HG03025 (cell line): ENCODE measurements around the gene SHB.
"Not testable (repeated sequence)": the region's sequence is repeated elsewhere in the genome, so short reads cannot be mapped to it uniquely, and the experiment has no call there.

Experiments
- ATAC-seq: cut with Tn5 transposase; IDR thresholded peaks from one replicate; pipeline ENCODE4 v1.9.1; 2021; ENCODE audit warnings: mild to moderate bottlenecking, moderate library complexity; ENCODE audit not compliant: unreplicated experiment, low FRiP score

SHB gene

GRCh38 chr9:37974506-37975173 lies 94.4 kb downstream of the SHB start:
- no peak for ATAC-seq

DNA sequence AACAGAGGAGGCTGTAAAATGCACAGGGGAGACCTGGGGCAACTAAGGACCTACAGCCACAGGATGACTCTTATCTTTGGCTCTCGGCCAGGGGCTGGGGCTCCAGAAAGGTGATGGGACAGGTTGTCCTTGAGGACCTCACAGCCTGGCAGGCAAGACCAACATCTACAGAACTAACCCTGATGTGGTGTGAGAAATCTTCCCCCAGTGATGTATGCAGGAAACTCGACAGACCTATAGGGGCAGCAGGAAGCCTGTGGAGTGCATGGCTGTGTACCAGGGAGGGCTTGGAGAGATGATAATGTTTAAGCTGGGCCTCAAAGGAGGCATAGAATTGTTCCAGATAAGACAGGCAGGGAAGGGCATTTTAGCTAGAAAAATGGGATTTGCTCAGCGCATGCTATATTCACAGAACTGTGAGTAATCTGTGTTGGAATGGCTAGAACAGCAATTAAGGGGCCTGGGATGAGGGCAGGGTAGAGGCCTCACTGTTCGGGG lies 96.6 kb downstream of the SHB start:
- no peak for ATAC-seq

DNA sequence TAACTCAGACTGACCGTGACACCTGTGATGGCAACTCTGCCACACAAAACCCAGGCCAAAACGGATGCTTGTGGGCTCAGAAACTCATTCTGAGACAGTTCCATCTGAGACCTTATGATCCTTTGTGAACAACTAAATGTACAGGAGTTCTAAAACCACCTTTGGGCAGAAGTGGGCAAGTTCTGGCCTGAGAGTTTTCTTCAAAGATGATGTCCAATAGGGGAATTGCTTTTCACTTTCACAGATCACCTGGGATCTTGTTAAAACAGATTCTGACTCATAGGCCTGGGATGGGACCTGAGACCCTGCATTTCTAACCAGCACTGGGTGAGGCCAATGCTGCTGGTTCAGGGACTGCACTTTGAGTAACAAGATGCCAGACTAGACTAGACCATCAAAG lies 97.3 kb downstream of the SHB start:
- ATAC-seq = no peak

GRCh38 chr9:37971108-37971459 lies 97.9 kb downstream of the SHB start:
- no peak for ATAC-seq

GRCh38 chr9:37970301-37971107 lies 98.5 kb downstream of the SHB start:
- no peak for ATAC-seq

DNA sequence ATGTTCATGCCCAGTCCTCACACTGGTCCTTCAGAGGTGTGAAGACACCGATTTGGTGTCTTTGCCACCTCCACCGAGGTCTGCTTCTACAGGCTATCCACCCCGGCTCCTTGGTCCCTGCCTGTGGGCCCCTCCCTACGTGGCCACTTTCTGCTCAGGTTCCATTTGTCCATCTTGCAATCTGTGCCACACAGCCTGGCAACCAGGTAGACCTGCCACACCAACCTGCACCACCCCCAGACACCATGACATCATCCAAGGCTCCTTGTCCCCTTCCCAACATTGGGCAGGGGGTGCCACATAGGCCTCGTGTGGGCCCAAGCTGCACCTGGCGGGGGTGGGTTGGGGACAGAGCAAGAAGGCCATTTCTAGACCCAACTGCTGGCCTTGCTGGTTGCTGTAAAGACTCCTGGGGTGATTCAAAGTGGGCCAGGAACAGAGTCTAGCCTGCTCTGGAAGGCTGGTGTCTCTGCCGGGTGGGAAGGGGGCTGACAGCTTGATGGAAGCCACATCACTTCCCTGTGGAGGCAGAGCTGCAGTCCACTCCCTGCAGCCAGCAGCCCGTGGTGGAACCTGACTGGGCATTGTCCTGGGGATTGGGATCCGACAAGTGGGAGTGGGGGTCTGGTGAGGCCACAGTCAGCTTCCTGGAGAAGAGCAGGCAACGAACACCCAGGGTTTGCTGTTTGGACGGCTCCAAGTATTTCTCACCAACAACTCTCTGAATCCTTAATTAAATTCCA lies 99.3 kb downstream of the SHB start:
- no peak for ATAC-seq

DNA sequence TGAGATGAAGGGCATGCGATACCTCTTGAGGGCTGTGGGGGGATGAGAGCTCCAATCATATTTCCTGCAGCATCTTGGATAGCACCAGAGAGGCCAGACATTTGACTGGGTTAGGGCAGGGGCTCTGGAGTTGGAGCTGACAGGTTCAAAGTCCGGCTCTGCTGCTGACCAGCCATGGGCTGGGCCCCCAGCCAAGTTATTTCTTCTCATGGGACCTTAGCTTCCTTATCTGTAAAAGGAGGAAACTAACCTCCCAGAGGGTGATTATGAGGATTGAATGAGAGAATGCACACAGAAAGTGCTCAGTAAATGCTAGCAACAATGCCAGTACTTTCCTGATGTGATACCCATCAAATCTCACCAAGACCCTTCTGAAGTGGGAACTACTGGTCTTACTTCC lies 99.9 kb downstream of the SHB start:
- no peak for ATAC-seq

DNA sequence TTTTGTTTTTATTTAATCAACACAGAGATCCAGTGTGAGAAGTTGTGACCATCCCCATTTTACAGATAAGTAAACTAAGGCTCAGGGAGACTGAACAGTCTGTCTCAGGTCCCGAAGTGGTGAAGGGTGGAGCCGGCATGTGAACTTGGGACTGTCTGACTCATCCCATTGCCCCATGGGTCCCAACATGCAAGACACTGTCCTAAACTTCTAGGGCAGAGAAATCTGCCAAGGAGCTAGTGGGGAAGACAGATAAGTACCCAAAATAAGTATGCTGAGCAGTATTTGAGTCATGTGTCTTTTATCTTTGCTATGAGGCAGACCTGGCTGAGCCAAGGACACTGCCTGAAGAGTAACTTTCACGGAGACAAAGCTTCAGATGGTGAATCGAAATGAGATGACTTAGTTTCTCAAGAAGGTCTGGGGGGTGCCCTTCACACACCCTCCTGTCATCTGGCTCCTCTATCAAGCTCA lies 100.8 kb downstream of the SHB start:
- ATAC-seq = no peak

DNA sequence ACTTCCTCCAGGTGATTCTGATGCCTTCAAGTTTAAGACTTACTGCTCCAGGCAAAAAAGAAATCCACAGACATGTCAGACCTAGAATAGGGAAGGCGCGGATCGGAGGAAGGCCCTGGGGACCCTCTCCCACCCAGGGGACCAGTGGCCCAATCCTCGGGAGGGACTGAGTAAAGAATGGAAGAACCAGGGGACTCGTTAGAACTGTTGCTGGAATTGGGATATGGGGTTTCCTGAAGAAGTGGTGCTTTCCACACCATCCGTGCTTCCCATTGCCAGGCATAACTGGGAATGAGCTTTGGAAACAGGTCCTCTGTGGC lies 101.3 kb downstream of the SHB start:
- ATAC-seq = no peak

DNA sequence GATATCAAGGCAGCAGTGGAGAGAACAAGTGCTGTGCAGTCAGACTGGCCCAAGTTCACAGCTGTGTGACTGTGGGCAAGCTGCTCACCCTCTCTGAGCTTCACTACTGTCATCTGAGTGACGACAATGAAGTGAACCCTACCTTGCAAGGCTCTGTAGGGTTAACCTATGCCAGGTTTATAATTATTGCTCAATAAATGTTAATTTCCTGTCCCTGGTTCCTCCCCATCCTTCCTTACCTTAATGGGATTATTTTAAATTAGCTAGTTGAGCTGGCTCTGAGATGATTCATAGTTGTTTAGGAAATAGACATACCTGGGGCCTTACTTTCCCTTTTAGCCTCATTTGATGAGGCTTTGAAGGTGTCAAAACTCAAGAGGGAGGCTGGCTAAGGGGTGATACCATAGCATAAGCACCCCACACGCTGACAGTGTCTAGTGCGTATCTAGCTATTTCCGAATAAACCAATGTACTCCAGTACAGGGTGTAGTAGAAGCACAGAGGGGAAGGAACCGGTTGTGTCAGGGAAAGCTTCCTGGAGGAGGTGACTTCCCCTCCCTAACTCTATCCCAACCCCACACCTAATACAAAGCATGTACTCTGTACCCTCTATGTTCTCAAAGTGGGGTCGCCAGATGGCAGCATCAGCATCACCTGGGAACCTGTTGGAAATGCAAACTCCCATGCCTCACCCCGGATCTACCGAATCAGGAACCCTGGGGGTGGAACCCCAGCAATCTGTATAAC lies 101.8 kb downstream of the SHB start:
- no peak for ATAC-seq

DNA sequence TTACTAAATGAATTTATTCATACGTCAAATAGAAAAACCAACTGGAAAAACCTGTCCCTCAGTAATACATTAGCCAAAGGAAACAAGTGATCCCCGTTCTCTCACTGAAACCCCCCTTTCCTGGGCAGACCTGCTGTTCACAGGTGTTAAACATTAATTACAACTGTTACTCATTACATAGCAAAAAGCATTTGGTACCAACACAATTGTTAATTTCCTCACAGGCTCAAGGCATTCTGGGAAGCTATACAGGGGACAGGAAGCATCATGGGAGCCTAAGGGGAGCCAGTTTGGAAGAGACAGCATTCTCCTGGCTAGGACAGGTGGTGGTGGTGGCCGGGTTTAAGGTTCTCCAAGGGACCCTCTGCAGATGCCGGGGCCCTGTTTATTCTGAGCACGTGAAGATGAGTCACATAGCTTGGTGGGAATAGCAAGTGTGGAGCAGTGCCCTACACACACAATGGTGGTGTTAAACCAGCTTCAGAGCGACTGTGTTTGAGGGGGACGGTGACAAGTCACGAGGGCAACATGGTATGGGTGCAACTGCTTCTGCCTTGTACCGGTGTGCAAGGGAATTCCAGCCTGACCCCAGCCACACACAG lies 102.5 kb downstream of the SHB start:
- ATAC-seq = no peak

DNA sequence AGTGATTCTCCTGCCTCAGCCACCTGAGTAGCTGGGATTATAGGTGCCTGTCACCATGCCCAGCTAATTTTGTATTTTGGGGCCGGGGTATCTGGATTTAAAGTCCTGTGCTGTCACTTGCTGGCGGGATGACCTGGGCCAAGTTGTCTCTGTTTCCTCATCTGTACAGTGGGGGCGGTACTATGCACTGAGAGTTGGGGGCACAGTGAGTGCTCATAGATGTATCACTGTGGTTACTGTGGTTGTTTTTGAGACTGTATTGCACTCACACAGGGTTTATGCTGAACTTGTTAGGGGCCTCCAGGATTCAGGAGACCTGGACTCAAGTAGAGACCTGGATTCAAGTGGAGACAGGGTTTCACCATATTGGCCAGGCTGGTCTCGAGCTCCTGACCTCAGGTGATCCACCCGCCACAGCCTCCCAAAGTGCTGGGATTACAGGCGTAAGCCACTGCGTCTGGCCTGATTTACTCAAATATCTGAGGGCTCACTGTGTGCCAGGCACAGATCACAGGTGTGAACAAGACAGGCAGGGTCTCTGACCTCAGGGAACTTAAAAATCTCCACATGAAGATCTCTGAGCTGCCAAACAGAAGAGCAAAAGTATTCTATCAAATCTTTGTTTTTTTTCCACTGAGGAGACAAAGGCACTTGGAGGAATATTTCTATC lies 103.2 kb downstream of the SHB start:
- not testable (repeated sequence) for ATAC-seq

- ATAC-seq = no peak
Observed at GRCh38 chr9:37965116-37965515, 103.9 kb downstream of the SHB start.

DNA sequence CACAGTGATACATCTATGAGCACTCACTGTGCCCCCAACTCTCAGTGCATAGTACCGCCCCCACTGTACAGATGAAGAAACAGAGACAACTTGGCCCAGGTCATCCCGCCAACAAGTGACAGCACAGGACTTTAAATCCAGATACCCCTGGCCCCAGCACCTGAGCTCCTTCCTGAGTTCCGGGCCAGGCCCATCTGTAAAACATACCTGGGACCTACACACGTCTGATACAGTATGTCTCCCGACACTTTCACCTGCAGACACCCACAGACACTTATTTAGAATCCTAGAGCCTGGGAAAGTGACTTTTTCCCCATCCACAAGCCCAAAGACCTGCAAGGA lies 104.3 kb downstream of the SHB start:
- no peak for ATAC-seq

DNA sequence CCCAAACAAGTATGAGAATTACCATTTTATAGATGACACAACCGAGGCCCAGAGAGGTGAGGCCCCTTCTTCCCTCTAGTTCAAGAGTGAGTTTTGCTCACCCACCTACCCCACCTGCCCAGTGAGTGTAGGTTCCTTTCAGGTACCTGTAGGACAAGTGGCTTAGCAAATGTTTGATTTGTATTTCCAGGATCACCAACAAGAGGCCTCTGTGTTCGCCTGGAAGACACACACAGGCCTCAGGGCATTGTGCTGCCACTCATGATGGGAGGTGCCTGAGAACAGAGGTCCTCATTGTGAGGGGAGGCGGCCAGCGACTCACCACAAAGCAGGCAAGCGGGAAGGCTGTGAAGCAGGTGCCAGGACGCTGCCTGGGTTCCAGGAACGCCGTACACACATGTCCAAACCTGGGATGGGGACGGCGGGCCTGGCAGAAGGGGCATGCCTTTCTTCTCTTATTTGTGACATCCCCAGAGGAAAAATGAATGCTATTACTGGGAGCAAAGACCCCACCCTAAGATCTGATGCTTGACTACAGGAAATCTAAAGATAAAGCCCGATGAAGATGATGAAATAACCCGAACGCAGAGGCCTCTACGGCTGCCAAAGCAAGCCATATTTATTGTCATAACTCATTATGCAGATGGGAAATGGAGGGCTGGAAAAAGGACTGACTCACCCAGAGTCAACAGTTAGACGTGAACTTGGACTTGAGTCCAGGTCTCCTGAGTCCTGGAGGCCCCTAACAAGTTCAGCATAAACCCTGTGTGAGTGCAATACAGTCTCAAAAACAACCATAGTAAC lies 104.9 kb downstream of the SHB start:
- no peak for ATAC-seq

DNA sequence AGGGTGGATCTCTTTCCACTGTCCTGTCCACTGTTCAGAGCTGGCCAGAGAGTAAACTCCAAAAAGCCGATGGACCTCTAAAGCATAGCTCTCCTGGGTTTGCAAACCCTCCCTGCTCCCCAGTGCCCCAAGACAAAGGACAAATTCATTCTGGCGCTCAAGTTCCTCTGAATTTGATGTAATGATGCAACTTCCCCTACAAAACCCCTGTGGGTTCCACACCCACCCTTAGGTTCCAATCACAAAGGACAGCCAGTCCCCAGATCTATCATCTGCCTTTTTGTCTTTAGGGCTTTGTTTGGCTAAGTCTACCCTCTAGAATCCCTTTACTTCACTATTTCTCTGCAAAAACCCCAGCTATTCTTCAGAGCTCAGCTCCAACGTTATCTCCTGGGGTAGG lies 107.7 kb downstream of the SHB start:
- ATAC-seq = no peak

DNA sequence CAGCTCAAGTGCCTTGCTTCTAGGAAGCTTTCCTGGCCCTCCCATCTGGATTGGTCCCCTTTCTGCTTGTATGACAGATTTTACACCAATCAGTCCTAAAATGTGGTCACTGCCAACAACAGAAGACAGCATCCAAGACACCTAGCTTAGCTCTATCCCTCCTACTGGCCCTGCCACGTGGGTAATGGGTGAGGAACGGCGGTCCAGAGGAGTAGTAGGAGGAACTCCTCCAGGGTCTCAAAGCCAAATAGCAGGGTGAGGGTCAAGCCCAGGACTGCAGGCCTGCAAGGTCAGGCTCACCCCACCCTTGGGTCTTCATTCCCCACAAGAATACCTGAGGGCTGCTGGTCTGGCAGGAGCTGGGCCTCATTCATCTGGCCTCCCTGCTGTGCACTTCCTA lies 108.4 kb downstream of the SHB start:
- no peak for ATAC-seq

GRCh38 chr9:37959976-37960375 lies 109.1 kb downstream of the SHB start:
- ATAC-seq = no peak

DNA sequence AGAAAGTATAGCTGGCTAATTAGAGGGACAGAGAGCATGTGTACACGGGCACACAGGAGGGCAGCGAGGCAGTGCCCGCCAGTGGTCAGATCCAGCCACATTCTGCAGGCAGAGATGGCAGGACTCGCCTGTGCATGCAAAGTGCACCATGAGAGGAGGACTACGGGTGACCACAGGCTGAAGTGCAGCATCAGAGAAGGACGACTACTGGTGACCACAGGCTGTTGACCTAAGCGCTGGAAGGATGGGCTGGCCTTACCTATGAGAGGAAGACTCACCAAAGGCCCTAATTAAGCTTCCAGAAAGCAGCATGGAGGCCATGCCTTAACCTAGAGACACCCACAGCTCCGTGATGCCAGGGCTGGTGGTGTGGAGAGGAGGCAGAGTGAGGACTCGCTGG lies 110.9 kb downstream of the SHB start:
- ATAC-seq = no peak
